ENCODE data around the gene ADAM29.
"Not testable (repeated sequence)": the region's sequence is repeated elsewhere in the genome, so short reads cannot be mapped to it uniquely, and the experiment has no call there.

The ADAM29 gene

GRCh38 chr4:174918058-174918457 lies at the start of gene ADAM29:
Gene ADAM29, plus strand, starts transcription at chr4:174918358. Its CDS starts 57,168 bp downstream, at chr4:174975526.
- DNase-seq: no peak

GRCh38 chr4:174869339-174869738 lies 48.8 kb upstream of the ADAM29 start:
- no peak for DNase-seq

DNA sequence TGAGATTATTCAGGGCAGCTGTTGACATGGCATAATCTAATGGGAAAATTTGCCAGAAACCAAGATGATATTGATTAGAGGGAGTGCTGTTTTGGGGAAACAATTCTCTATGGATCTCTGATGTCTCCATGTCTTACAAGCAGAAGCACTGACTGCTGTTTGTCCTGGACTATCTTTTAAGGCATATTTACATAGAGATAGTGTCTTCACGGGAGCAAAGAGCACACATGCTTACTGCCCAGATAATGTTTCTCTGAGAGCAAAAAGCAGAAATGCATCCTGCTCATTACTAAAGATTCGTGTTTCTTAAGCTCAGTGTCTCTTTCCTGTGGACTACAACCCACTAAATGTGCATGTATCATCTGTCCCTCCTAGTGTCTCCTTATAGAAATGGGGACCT lies 47.8 kb upstream of the ADAM29 start:
- DNase-seq: no peak

- DNase-seq: no peak
These were observed 46.8 kb upstream of the ADAM29 start for GRCh38 chr4:174871407-174871806.

GRCh38 chr4:174873146-174873545 lies 45.0 kb upstream of the ADAM29 start:
- not testable (repeated sequence) for DNase-seq

DNA sequence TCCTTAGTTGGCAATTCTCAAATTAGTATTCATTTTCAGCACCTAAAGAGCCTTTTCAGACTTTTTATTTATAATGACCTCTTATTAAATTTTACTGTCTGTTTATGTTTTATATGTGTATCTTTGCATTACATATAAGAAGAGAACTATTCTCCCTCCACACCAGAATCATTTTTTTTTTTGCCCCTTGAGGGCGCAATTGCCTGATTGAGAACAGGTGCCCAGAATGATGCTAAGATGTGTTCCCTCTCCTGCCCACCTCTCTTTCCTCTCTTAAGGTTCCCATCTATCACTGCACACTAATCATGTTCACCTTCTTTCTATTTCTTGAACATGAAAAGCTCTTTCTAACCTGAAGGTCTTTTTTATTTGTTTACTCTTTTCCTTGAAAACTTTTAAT lies 44.2 kb upstream of the ADAM29 start:
- DNase-seq: no peak

- no peak for DNase-seq
These were observed 43.3 kb upstream of the ADAM29 start for GRCh38 chr4:174874898-174875297.

DNA sequence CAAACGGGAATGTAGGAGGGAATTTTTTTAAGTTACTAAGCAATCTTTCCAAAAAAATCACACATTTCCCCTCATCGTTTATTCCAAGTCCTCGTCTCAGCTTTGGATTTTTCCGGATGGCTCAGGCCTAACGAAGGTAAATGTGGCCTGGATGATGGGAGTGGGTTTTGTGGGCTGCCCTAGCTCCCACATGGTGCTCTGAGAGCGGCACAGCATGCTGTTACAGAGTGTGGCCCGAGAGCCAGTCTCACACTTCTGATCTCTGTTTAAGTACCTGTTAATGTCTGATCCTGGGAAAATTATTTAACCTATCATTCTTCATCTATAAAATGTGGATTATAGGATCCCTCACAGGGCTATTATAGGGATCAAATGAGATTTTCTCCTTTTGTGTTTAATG lies 38.2 kb upstream of the ADAM29 start:
- DNase-seq: no peak

DNA sequence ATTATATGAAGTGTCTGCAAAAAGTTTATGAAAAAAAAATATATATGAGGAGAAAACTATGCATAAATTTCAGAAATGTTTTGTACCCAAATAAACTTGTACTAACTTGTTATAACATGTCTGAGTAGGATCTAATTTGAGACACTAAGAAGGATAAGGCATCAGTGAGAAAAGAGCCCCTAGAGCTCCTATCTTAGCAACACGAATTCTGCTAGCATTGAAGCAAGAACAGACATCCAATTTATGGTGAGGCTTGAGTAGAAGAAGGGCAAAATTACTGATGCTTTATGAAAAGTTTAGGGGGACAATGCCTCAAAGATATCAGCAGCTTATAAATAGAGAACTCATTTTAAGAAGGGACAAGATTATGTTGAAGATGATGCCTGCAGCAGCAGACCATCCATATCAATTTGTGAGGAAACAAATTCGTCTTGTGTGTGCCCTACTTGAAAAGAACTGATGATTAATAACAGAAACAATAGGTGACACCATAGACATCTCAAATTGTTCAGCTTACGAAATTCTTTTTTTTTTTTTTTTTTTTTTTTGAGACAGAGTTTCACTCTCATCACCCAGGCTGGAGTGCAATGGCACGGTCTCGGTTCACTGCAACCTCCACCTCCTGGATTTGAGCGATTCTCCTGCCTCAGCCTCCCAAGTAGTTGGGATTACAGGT lies 35.7 kb upstream of the ADAM29 start:
- no peak for DNase-seq

- no peak for DNase-seq
These were observed 10.7 kb upstream of the ADAM29 start for GRCh38 chr4:174907508-174907907.

- DNase-seq: no peak
These were observed 7.9 kb upstream of the ADAM29 start for GRCh38 chr4:174910271-174910670.

- no peak for DNase-seq
These were observed 5.1 kb upstream of the ADAM29 start for GRCh38 chr4:174912919-174913543.

DNA sequence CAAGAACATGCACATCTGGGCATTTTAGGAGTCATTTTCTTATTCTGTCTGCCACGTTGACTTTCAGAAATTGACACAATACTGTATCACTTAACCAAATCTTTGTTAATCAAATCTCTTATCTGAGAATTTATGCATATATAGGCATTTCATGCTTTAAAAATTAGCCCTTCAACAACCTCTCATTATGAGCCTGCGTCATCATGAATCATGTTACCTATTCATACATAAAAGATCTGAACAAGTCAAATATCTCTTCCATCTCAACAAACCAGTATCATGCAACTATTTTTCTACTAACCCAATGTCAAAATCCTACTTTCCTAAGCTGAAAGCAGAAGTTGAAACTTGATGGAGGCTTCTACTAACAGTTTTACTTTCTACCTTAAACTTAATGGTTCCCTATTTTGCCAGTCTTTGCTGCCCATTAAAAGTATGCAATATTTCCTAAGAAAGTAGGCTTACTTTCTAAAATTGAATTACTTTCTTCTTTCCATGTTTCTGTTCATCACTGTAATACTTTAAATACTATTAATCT lies 1.8 kb downstream of the ADAM29 start:
- DNase-seq: no peak

GRCh38 chr4:174926958-174927357 lies 8.8 kb downstream of the ADAM29 start:
- DNase-seq: no peak

GRCh38 chr4:174928174-174928573 lies 10.0 kb downstream of the ADAM29 start:
- DNase-seq: no peak

DNA sequence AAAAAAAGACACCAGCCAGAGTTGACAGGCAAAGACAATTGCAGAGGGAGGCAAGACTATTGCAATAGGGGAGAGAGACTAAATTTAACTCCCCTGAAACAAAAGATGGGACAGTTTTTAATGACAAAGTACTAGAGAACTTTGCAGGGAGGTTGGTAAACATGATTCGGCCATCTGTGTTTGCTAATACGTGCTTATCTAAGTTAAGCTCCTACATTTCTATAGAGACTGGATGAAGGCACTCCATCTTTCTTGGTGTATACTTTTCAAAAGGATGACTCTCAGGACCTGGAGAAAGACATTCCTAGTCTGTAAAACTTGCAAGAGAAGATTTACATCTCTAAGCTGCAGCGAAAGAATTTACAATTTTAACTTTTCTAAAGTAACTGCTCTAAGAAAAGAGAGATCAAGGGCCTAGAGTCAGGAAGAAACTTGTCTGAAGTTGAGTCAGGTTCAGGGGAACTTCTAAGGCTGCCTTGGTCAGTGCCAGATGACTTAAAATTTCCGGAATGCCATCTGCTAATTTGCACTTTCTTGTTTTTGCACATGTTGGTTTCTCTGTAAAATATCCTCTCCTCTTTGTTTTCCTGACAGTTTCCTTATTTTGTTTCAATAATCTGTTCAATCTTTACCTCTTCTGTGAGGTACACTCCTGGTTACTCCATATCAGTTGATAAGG lies 10.6 kb downstream of the ADAM29 start:
- no peak for DNase-seq

- DNase-seq: no peak
These were observed 11.2 kb downstream of the ADAM29 start for GRCh38 chr4:174929346-174929745.

DNA sequence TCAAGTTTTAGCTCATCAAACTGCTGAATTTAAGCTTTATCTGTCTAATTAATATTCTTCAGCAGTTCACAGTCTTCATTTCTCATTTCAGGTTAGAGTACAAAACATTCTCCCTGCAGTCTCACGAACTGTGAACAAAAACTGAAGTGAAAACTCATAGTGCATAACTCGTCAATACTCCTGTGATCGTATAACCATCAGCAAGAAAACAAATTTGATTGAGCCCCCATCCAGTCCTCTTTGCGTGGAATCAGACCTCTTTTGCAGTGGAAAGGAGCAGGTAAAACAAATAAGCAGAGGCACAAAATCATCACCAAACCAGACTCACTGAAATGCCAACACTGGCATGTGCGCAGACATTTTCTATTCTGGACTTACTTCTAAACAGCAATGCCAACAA lies 12.7 kb downstream of the ADAM29 start:
- DNase-seq: no peak

DNA sequence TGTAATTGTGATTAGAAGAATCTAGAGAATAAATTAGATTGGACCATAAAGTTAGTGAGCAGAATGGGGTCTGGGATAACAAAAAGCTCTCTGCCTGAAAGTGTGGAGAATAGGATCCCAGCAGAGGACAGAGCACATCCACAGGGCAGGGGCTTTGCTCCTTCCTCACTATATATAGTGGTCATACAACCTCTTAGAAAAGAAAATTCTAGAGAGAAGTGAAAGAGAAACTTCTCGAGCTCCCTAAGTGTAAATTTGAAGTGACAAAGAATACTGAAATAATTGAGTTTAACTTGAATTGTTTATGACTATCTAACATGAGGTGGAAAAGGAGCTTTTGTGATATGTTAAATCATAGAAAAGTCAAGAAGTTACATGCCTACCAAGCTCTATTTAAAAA lies 14.9 kb downstream of the ADAM29 start:
- no peak for DNase-seq

DNA sequence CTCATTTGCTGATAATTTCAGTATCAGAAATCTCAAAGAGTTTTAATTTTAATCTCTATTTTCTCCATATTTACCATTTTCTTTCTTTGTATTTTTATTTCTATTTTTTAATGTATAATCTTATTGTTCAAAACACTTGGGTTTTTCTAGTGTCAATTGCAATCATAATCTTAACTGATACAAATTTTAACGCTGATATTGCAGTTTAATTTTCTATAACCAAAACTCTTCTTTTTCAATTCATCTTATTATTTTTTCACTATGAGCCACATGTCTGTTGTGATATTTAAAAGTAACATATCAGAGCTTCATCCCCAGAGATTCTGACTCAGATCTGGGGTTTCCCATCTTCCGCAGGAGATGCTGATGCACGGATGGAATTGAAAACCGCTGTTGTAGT lies 16.2 kb downstream of the ADAM29 start:
- no peak for DNase-seq

DNA sequence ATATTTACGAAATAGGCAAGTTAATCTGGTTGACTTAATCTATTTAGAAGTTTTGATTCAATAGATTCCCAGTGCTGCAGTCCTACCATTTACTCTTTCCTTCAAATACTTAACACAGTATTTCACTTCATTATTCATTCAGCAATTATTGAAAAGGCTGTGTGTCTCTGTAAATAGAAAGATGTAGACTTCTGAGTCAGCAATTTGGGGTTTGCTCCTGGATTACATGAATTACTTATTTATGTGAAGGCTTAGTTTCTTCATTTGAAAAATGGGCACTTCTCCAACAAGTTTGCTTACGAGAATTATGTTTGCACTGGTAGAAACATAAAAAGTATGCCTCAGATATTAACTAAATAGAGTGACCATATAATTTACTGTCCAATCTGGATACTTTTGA lies 17.4 kb downstream of the ADAM29 start:
- no peak for DNase-seq

DNA sequence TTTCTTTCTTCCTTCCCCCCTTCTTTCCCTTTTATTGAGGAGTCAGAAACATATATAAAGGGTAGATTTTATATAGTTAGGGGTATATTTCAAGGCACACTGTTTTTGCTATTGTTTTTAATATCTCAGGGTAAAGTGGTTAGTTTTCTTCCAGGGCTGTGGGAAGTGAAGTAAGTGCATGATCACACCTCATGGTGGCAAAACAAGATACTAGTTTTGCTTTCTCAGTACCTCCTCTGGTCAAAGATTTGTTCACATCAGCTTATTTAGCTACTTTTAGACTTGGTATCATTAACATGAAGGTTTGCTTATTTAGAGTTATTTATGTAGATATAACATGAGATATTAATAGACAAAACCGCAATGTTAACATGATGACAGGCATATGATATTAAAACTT lies 21.8 kb downstream of the ADAM29 start:
- no peak for DNase-seq

DNA sequence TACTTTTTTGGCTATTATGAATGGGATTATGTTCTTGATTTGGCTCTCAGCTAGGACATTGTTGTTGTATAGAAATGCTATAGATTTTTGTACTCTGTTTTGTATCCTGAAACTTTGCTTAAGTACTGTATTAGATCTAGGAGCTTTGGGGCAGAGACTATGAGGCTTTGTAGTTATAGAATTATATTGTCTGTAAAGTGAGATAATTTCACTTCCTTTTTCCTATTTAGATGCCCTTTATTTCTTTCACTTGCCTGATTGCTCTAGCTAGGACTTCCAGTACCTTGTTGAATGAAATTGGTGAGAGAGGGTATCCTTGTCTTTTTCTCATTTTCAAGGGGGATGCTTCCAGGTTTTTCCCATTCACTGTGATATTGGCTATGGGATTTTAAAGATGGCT lies 28.1 kb downstream of the ADAM29 start:
- DNase-seq: no peak

DNA sequence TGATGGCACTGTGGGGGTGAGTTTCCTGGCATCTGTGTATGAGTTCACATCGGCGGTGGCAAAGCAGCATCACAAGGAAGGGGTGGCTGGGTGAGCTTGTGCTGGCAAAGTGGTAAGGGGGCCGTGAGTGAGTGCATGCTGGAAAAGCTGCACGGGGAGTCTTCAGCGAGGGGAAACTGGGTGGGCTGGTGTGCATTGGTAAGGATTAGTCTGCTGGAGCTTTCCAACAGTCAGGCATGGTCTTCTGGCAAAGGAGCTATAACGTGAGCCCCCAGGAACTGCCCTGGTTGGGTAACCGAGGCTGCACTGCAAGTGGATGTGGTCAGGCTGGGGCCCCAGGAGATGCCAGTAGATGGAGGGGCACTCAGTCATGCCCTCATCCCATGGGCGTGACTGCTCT lies 30.7 kb downstream of the ADAM29 start:
- no peak for DNase-seq

Measured in CD4-positive, alpha-beta T cell treated with Interleukin-12 subunit alpha and Interleukin-12 subunit beta, for 1 hour (primary cell).